Daoy (cell line): ENCODE measurements around the gene GSG1L. TPM values are rescaled to one million over a fixed set of nuclear protein-coding genes. Genes with fewer than 3 reads are reported as not detected.

ENCODE experiments used
- DNase-seq: peaks from one replicate; pipeline ENCODE4 v3.0.0-alpha.2; 2015; ENCODE audit warnings: low read depth
- total RNA-seq: library from RNA; depleted of rRNA; stranded (reverse); fragments of >200 nt; shearing (Covaris generic); gene quantifications from 2 replicates; pipeline ENCODE4 v1.2.3, GENCODE V29; 2014

GSG1L gene
- total RNA-seq, 1 experiment from 2014 or later = not detected

GRCh38 chr16:27820646-27821345, 242.7 kb downstream of the GSG1L start:
- no peak for DNase-seq

DNA sequence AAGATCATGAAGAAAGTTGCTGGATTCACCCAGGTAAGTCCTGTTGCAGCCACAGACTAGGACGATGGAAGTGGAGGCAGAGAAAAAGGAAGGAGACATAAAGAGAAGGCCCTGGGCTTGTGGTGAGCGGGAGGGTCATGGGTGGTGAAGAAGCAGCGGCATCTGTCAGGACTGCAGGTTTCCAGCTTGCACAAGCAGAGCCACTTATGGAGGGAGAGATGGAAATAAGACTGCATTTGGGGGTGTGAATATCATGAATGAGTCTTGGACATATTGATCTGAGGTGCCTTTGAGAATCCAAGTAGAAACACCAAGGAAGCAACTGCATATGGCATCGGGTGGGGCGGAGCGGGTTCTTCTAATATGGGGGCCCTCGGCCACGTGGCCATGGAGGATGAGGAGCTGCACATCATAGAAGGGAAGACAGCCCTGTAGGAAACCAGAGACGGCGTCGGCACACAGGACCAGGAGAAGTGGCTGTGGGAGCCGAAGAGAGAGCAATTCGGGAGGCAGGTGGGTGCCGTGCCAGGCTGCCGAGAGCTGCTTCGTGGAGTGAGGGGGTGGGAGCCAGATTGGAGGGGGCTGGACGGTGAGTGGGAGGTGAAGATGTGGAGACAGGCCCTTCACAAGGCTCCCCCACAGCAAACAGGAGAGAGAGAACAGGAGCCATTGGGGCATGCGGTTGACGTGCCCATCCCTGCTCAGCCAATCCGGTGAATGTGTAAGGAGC, 243.5 kb downstream of the GSG1L start:
- no peak for DNase-seq

- DNase-seq = no peak
These were observed 244.2 kb downstream of the GSG1L start for GRCh38 chr16:27819356-27819755.

GRCh38 chr16:27818246-27818645, 245.3 kb downstream of the GSG1L start:
- DNase-seq = no peak

GRCh38 chr16:27817038-27817437, 246.5 kb downstream of the GSG1L start:
- DNase-seq = no peak

GRCh38 chr16:27816561-27816960, 247.0 kb downstream of the GSG1L start:
- no peak for DNase-seq

DNA sequence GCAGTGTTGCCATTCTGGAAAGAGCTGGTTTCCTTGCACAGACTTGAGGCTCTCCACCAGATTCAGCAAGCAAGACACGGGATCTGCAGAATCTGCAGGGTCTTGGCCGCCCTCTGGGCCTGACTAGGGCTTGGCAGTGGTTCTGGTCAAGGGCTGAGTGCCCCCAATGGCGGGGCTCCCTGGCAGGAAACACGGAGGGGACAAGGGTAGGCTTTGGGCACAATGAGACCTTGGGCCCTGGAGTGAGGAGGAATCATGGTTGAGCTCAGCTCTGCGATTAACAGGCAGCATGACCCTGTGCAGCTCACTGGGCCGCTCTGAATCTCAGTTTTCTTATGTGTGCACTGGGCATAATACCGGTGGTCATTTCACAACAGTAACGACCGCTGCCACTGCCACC, 249.9 kb downstream of the GSG1L start:
- no peak for DNase-seq

- DNase-seq = no peak
These were observed 251.6 kb downstream of the GSG1L start for GRCh38 chr16:27811881-27812280.

- DNase-seq = no peak
These were observed 256.5 kb downstream of the GSG1L start for GRCh38 chr16:27806986-27807385.

DNA sequence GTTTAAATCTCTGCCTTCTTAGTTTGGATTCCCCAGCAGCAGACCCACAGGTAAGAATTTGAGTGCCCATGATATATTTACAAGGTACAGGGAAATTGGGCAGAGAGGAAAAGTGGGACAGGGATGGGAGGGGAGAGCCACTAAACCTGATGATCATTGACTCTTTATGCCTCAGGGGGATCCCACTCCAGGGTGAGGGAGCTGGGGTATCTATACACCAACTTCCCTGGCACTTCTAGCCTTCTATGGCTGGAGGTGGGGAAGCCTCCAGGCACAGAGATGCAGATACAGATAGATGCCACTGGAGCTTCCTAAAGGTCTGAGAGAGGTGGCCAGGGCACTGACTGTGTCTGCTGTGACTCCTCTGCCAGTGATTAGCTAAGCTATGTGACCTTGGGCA, 257.1 kb downstream of the GSG1L start:
- no peak for DNase-seq

- no peak for DNase-seq
These were observed 257.6 kb downstream of the GSG1L start for GRCh38 chr16:27805828-27806351.

DNA sequence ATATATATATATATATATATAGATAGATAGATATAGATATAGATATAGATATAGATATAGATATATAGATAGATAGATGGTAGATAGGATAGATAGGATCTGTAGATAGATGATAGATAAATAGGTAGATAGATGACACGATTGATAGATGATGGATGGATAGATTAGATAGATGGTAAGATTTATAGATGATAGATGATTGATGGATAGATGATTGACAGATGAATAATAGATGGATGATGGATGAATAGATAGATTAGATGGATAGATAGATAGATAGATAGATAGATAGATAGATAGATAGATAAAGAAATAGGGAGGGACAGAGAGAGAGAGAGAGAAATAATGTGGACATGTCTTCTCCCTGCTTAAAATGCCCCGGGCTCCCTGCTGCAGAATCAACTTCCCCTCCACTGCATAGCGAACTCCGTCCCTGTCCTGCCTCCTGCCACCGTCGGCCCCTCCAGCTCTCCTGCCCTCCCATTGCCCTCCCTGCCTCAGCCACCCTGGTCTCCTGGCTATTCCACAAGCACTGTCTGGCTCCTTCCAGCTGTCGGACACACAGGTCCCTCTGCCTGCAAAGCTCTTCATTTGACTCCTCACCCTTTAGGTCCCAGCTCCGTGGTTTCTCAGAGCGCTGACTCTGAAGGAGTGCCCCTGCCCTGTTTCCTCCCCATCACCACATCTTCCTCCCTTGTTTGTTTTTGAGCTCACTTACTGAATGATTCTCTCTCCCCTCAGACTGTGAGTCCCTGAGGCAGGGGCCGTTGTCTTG, 259.6 kb downstream of the GSG1L start:
- DNase-seq = no peak

DNA sequence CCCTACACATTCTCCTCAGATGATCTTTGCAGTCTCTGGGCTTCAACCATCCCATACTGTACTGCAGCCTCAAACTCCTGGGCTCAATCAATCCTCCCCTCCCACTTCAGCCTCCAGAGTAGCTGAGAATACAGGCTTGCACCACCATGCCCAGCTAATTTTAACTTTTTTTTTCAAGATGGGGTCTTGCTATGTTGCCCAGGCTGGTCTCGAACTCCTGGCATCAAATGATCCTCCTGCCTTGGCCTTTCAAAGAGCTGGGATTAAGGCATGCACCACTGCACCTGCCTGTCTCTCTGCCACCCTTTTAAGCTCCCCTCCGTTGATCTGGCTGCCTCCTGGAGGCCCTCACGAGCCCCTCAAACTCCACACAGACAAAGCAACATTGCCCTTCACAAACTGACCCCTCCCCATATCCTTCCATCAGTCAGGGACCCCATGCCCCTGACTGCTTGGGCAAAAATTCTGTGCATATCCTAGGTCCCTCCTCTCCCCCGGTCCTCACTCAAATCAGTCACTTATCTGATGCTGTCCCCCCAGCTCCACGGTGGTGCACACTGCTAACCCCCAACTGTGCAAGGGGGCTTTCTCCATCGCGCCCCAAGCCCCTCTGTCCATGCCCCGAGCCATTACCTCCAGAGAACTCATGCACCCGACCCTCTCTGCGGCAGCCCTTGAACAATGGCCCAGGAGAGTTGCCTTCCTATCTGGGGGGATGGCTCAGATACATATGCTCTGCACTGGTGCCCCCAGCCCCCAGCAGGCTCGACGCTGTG, 260.7 kb downstream of the GSG1L start:
- DNase-seq = no peak

DNA sequence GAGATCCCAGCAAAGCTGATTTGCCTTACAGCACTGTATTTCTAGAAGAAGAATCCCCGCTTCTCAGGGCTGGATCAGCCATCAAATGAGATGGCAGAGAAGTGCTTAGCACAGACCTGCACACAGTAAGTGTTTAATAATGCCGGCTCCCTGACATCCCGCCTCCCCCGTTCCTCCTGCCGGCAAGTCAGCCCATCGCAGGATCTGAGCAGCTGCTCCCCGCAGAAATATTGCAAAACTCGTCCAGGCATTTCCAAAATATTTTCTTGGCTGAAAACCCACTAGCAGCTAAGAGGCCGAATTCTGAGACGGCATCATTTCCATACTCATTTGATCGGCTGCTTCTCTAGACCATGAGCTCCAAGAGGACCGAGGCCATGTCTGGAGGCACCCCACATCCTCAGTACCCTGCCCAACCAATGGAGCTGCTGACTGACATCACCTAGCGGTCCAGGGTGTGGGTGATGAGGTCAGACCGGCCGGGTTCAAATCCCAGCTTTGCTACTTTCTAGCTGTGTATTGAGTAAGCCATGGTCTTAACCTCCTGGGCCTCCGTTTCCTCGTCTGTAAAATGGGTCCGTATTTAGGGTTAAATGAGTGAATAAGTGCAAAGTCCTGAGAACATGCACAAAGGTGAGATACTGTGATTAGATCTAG, 262.1 kb downstream of the GSG1L start:
- DNase-seq = no peak

DNA sequence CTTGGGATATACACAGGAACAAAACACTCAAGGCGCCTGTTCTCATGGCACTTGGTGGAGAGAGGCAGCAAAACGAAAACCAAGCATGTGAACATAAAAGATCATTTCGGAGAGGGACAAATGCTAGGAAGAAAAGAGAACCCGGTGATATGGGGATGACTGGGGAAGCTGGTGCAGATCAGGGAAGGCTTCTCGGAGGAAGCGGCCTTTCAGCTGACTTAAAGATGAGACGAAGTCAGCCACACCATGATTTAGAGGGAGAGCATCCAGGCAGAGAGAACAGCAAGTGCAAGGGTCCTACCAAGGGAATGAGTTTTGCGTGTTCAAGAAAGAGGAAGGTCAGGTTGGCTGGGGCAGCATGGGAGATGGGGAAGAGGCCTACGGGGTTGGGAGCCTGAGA, 262.7 kb downstream of the GSG1L start:
- no peak for DNase-seq

GRCh38 chr16:27799896-27800295, 263.6 kb downstream of the GSG1L start:
- no peak for DNase-seq

DNA sequence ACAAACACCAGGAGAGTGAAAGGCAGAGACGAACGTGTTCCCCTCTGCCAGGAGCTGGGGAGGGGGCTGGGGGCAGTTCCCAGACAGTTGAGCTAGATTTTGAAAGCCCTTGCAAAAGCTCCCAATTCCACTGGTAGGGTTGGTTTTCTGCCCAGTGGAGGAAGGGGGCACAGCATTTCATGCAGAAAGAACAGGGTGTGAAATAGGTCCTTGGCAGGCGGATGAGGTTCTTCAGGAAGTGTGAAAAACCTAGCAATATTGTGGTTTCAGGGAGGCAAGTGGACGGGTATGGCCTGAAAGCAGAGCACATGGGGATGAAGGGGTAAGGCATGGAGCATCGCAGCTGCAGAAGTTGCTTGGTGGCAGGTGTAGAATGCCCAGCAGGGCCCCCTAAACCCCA, 265.3 kb downstream of the GSG1L start:
- no peak for DNase-seq

DNA sequence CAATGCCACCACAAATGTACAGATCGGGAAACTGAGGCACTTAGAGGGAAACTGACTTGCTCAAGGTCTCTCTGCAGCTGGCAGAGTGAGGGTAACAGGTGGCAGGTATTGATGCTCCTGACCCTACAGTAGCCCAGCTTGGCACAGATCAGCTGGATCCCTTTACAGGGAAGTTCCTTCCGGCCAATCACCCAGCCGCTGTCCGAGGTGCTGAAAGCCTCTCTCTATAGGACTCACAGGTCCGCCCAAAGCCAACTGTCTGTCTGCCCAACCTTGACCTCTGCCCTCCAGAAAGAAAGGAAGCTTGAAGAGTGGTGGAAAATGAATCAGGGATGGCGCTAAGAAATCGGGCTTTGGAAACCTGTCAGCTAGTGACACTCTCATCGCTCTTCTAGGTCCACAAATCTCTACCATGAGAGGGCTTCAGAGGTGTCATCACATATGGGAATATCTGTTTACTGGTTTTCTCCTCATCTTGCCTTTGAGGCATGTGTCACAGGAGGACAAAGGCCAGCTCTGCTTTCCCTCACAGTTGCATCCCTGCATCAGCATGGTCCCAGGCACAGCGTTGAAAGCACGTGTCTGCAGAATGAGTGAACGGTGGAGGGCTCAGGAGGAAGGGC, 267.4 kb downstream of the GSG1L start:
- peak; percentile 54 for DNase-seq

- no peak for DNase-seq
These were observed 270.3 kb downstream of the GSG1L start for GRCh38 chr16:27793249-27793622.

DNA sequence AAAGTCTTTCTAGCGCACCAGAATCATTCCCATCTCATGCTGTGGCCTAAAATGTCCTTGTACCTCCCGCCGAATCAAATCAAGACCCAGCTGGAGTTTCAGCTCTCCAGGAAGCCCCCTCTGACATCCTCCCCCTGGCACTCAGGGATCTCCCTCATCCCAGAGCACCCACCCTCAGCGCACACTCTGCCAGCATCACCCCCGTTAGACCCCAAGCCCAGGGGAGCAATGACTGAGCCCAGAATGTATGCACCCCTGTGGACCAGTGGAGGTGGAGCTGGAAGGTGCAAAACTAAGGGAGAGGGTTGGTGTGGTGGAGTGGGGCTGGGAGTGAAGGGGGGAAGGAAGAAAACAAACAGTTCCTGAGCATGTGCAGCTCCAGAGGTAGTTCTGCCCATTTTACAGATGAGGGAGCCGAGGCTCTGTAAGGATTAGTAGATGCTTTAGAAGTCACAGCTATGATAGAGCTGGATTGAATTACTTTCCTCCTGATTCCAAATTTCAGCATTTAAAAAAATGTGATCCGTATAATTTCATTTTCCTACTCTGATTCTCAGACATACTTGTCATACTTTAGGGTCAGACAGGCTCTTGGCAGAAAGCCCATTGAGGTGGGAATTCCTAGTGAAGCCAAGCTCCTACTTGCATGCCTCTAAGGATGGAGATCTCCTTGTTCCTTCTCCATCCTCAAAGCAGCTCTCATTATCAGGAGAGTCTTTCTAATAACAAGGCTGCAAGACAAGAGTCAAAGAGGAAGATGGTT, 270.8 kb downstream of the GSG1L start:
- DNase-seq = no peak
